Caco-2 (cell line): Measurements from ENCODE around the gene SCAF8. TPM values are rescaled to one million over a fixed set of nuclear protein-coding genes. Genes with fewer than 3 reads are reported as not detected.
"Not testable (repeated sequence)": the region's sequence is repeated elsewhere in the genome, so short reads cannot be mapped to it uniquely, and the experiment has no call there.

ENCODE experiments used
- BruUV-seq: library from RNA; stranded (reverse); fragments of 400-500 nt; replicated peaks from 2 replicates; lab custom pipeline; 2021; lab: Mats Ljungman, UMichigan
- CTCF ChIA-PET: fragments of 300-600 bp; sonication (Branson Sonifier 250); formaldehyde crosslinking; loops from one replicate; lab custom pipeline; 2022; ENCODE audit warnings: antibody characterized with exemption; lab: Charles Lee
- POLR2A ChIA-PET: fragments of 300-600 bp; sonication (Branson Sonifier 250); formaldehyde crosslinking; loops from one replicate; lab custom pipeline; 2022; ENCODE audit warnings: antibody characterized with exemption; lab: Charles Lee
- DNase-seq, 2 experiments: peaks; one replicate each; pipeline versions ENCODE4 v3.0.0 to v3.0.0-alpha.2; 2020 to 2022
- H3K27me3 ChIP-seq: replicated peaks from 2 replicates; pipeline ENCODE4 v1.6.0; 2011; ENCODE audit warnings: low read length; ENCODE audit not compliant: control insufficient read depth, insufficient read depth
- H3K36me3 ChIP-seq: 2 replicates; pipeline ENCODE4 v1.5.1; 2011; ENCODE audit warnings: low read length; ENCODE audit not compliant: control insufficient read depth, insufficient read depth
- H3K4me1 ChIP-seq: fragments of 250-450 bp; sonication (Bioruptor Pico); 2 replicates; pipeline ENCODE4 v1.5.1; 2020; ENCODE audit warnings: mild to moderate bottlenecking
- H3K4me3 ChIP-seq: 2 replicates; pipeline ENCODE4 v1.5.1; 2011; ENCODE audit warnings: low read depth, mild to moderate bottlenecking, control low read depth, low read length
- H3K9me3 ChIP-seq: fragments of 250-450 bp; sonication (Bioruptor Pico); 2 replicates; pipeline ENCODE4 v1.5.1; 2020; ENCODE audit warnings: mild to moderate bottlenecking, moderate library complexity
- H3K27ac Mint-ChIP-seq: one replicate; pipeline ENCODE4 v1.8.0; 2022; ENCODE audit warnings: mixed read lengths; ENCODE audit not compliant: unreplicated experiment
- H3K27me3 Mint-ChIP-seq: one replicate; pipeline ENCODE4 v1.8.0; 2022; ENCODE audit warnings: mixed read lengths; ENCODE audit not compliant: insufficient read depth, unreplicated experiment
- H3K36me3 Mint-ChIP-seq: one replicate; pipeline ENCODE4 v1.8.0; 2022; ENCODE audit warnings: mild to moderate bottlenecking, mixed read lengths; ENCODE audit not compliant: insufficient read depth, unreplicated experiment
- H3K4me1 Mint-ChIP-seq: one replicate; pipeline ENCODE4 v1.8.0; 2022; ENCODE audit warnings: low read depth, mixed read lengths; ENCODE audit not compliant: unreplicated experiment
- H3K4me3 Mint-ChIP-seq: one replicate; pipeline ENCODE4 v1.8.0; 2022; ENCODE audit warnings: mild to moderate bottlenecking, moderate library complexity, mixed read lengths; ENCODE audit not compliant: unreplicated experiment
- H3K9me3 Mint-ChIP-seq: one replicate; pipeline ENCODE4 v1.8.0; 2022; ENCODE audit warnings: mixed read lengths; ENCODE audit not compliant: unreplicated experiment
- intact Hi-C: fragments of 100-400 bp; cut with micrococcal nuclease; formaldehyde crosslinking; loops from one replicate; pipeline ENCODE4 v1.10.0; 2022; ENCODE audit not compliant: unreplicated experiment
- total RNA-seq: library from RNA; stranded (reverse); gene quantifications from 2 replicates; pipeline ENCODE4 v1.2.3, GENCODE V29; 2022
- TF ChIP-seq, protein P1 (sequence below), 2 experiments: fragments of 200-600 bp in 1 of 2; IDR thresholded peaks; 1 replicate in 1 of 2; 2 replicates in 1 of 2; pipeline versions ENCODE4 v1.5.1 to v1.8.0; 2011 to 2022; ENCODE audit warnings: antibody characterized with exemption in 1 of 2, control low read depth in 1 of 2, inconsistent platforms in 1 of 2, low read depth in 1 of 2, low read length in 1 of 2, mild to moderate bottlenecking in 1 of 2, moderate library complexity in 1 of 2; ENCODE audit not compliant: insufficient read depth in 1 of 2, severe bottlenecking in 1 of 2, unreplicated experiment in 1 of 2

The SCAF8 gene
- total RNA-seq, 1 experiment from 2014 or later, result 45.2 TPM

DNA sequence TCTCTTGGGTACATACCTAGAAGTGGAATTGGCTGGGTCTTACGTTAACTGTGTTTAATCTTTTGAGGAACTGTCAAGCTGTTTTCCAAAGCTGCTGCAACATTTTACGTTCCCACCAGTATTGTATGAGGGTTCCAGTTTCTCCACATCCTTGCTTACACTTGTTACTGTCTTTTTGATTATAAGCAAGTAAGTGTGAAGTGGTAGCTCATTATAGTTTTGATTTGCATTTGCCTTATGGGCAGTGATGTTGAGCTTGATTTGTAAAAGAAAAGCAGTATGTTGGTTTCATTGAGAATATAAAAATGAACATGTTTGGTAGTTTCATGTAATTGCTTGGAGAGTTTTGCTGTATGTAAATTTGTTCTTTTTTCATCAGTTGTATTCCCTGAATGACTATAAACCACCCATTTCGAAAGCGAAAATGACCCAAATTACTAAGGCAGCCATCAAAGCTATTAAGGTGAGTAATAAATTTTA lies 40.4 kb downstream of the SCAF8 start:
- no peaks in the 10 kb centered on the region for H3K27me3 Mint-ChIP-seq
- H3K27ac Mint-ChIP-seq, result no peak overlapping the region
- TF ChIP-seq, protein P1, sequence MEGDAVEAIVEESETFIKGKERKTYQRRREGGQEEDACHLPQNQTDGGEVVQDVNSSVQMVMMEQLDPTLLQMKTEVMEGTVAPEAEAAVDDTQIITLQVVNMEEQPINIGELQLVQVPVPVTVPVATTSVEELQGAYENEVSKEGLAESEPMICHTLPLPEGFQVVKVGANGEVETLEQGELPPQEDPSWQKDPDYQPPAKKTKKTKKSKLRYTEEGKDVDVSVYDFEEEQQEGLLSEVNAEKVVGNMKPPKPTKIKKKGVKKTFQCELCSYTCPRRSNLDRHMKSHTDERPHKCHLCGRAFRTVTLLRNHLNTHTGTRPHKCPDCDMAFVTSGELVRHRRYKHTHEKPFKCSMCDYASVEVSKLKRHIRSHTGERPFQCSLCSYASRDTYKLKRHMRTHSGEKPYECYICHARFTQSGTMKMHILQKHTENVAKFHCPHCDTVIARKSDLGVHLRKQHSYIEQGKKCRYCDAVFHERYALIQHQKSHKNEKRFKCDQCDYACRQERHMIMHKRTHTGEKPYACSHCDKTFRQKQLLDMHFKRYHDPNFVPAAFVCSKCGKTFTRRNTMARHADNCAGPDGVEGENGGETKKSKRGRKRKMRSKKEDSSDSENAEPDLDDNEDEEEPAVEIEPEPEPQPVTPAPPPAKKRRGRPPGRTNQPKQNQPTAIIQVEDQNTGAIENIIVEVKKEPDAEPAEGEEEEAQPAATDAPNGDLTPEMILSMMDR (IDR thresholded peaks at IDR 0.05; ENCODE audit: insufficient read depth in 1 of 2, low read depth in 1 of 2, low read length in 1 of 2, severe bottlenecking in 1 of 2, unreplicated experiment in 1 of 2), result no peak
- no peak for DNase-seq
- Histone ChIP-seq H3K4me1 (0 out of 2 replicates have a peak, but pooled peaks cover 8% of the 10 kb centered on the region), H3K27me3 (no peaks in the 10 kb centered on the region), H3K36me3 (no peaks in the 10 kb centered on the region), H3K4me3 (no peak overlapping the region), H3K9me3 (no peaks in the 10 kb centered on the region)
- no peak overlapping the region for H3K4me3 Mint-ChIP-seq
- ChIA-PET POLR2A (no interaction called here), CTCF (no interaction called here)
- peaks cover 1% of the 10 kb centered on the region for H3K36me3 Mint-ChIP-seq
- BruUV-seq, result no TSS peak
- H3K4me1 Mint-ChIP-seq, result no peaks in the 10 kb centered on the region
- H3K9me3 Mint-ChIP-seq, result no peaks in the 10 kb centered on the region
- intact Hi-C loops, result no loop called here

DNA sequence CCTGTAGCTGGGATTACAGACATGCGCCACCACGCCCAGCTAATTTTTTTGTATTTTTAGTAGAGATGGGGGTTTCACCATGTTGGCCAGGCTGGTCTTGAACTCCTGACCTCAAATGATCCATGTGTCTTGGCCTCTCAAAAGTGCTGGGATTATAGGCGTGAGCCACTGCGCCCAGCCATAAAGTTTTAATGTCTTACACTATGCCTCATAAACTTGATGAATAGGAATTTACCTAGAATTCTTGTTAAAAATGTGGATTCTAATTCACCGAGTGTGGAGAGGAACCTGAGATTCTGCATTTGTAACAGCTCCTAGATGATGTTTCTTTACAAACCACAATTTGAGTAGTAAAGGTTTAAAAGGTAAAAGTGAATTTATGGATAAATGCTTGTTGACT lies 45.9 kb downstream of the SCAF8 start:
- H3K27me3 ChIP-seq, H3K27me3 Mint-ChIP-seq, H3K4me3 ChIP-seq, H3K36me3 ChIP-seq, BruUV-seq, H3K4me3 Mint-ChIP-seq, H3K9me3 ChIP-seq, H3K4me1 ChIP-seq, H3K9me3 Mint-ChIP-seq, H3K27ac Mint-ChIP-seq, CTCF ChIA-PET, H3K4me1 Mint-ChIP-seq, intact Hi-C loops, DNase-seq: not testable (repeated sequence)
- peaks cover 25% of the 10 kb centered on the region for H3K36me3 Mint-ChIP-seq
- POLR2A ChIA-PET, result interaction anchor here (0.6 kb wide), 1 partner anchor 338 kb away, joined by 5 read pairs; no protein-coding TSS in a partner anchor

DNA sequence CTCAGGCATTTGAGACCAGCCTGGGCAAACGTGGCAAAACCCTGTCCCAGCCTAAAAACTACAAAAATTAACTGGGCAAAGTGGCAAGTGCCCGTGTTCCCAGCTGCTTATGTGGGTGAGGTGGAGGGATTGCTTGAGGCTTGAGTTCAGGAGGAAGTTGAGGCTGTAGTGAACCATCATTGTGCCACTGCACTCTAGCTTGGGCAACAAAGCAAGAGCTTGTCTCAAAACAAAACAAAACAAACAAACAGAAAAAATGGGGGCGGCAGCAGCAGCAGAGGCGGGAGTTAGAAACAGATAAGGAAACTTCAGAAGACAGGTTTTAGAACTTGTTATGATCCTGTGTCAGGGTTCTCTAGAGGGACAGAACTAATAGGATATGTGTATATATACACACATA lies 49.0 kb downstream of the SCAF8 start:
- CTCF ChIA-PET, result no interaction called here
- POLR2A ChIA-PET, result no interaction called here
- no TSS peak for BruUV-seq
- intact Hi-C loops, result no loop called here
- peaks cover 10% of the 10 kb centered on the region for H3K4me1 Mint-ChIP-seq
- no peak overlapping the region for H3K4me3 Mint-ChIP-seq
- Histone ChIP-seq H3K4me3 (no peak overlapping the region), H3K36me3 (no peaks in the 10 kb centered on the region; the same call in 1 of the 2 replicates), H3K27me3 (no peaks in the 10 kb centered on the region), H3K9me3 (no peaks in the 10 kb centered on the region), H3K4me1 (peaks cover 17% of the 10 kb centered on the region)
- DNase-seq, result no peak
- TF ChIP-seq, protein P1 (IDR thresholded peaks at IDR 0.05; ENCODE audit: insufficient read depth in 1 of 2, low read depth in 1 of 2, low read length in 1 of 2, severe bottlenecking in 1 of 2, unreplicated experiment in 1 of 2), result no peak
- H3K9me3 Mint-ChIP-seq, result no peaks in the 10 kb centered on the region
- H3K36me3 Mint-ChIP-seq, result peaks cover 31% of the 10 kb centered on the region
- H3K27me3 Mint-ChIP-seq, result no peaks in the 10 kb centered on the region
- no peak overlapping the region for H3K27ac Mint-ChIP-seq
